Measurements from ENCODE around the gene HNF4A. TPM values are rescaled to one million over a fixed set of nuclear protein-coding genes. Genes with fewer than 3 reads are reported as not detected.

The HNF4A gene
- total RNA-seq, 2 donors from 2014 or later, result 28.3 to 28.5 TPM

- DNase-seq (peak in 1 of 4 donors; percentile 50), ATAC-seq (no peak)
- intact Hi-C loops (cut with DNase I), result no loop called here
- WGBS, 2 donors, result 54 to 61% methylated on average over 6 to 23 of the region's 23 CpGs
- no peaks in the 10 kb centered on the region for H3K36me3 ChIP-seq (replicated peaks in 1 of 2; ENCODE audit: insufficient read depth in 1 of 2, low read depth in 2 of 2)
- H3K27me3 ChIP-seq, result no peaks in the 10 kb centered on the region
- TF ChIP-seq CTCF (IDR thresholded peaks at IDR 0.05) (no peak), POLR2A (IDR thresholded peaks at IDR 0.05) (no peak)
- H3K4me3 ChIP-seq, result no peak overlapping the region
- peaks cover 36% of the 10 kb centered on the region for H3K4me1 ChIP-seq
- H3K27ac ChIP-seq, result no peak overlapping the region
- no peaks in the 10 kb centered on the region for H3K9me3 ChIP-seq
These were observed 45.7 kb downstream of the HNF4A start for GRCh38 chr20:44400970-44401769.

- intact Hi-C loops (cut with DNase I), result no loop called here
- WGBS, 2 donors, result 82 to 83% methylated on average over 17 of the region's 17 CpGs
- TF ChIP-seq POLR2A (IDR thresholded peaks at IDR 0.05) (no peak), CTCF (IDR thresholded peaks at IDR 0.05) (no peak)
- ATAC-seq (no peak), DNase-seq (no peak)
- H3K4me1 ChIP-seq, result peaks cover 36% of the 10 kb centered on the region
- H3K36me3 ChIP-seq (replicated peaks in 1 of 2; ENCODE audit: insufficient read depth in 1 of 2, low read depth in 2 of 2), result no peaks in the 10 kb centered on the region
- no peaks in the 10 kb centered on the region for H3K27me3 ChIP-seq
- no peaks in the 10 kb centered on the region for H3K9me3 ChIP-seq
- H3K4me3 ChIP-seq, result no peak overlapping the region
- no peak overlapping the region for H3K27ac ChIP-seq
These were observed 46.4 kb downstream of the HNF4A start for GRCh38 chr20:44401770-44402390.

GRCh38 chr20:44402391-44403193 is 47.1 kb downstream of the HNF4A start:
- no peaks in the 10 kb centered on the region for H3K36me3 ChIP-seq (replicated peaks in 1 of 2; ENCODE audit: insufficient read depth in 1 of 2, low read depth in 2 of 2)
- peaks cover 36% of the 10 kb centered on the region for H3K4me1 ChIP-seq
- no peak overlapping the region for H3K27ac ChIP-seq
- H3K9me3 ChIP-seq, result no peaks in the 10 kb centered on the region
- intact Hi-C loops (cut with DNase I), result no loop called here
- no peak overlapping the region for H3K4me3 ChIP-seq
- DNase-seq (peak in 3 of 4 donors; percentile 45 to 58 (median 55)), ATAC-seq (peak; percentile 54)
- TF ChIP-seq CTCF (IDR thresholded peaks at IDR 0.05) (no peak), POLR2A (IDR thresholded peaks at IDR 0.05) (no peak)
- H3K27me3 ChIP-seq, result no peaks in the 10 kb centered on the region
- 59 to 67% methylated on average over 9 to 18 of the region's 18 CpGs for WGBS, 2 donors

GRCh38 chr20:44403194-44404112 is 48.0 kb downstream of the HNF4A start:
- Histone ChIP-seq H3K4me3 (no peak overlapping the region), H3K27me3 (no peaks in the 10 kb centered on the region), H3K36me3 (replicated peaks in 1 of 2; ENCODE audit: insufficient read depth in 1 of 2, low read depth in 2 of 2) (no peaks in the 10 kb centered on the region), H3K4me1 (peaks cover 36% of the 10 kb centered on the region), H3K27ac (no peak overlapping the region), H3K9me3 (no peaks in the 10 kb centered on the region)
- TF ChIP-seq POLR2A (IDR thresholded peaks at IDR 0.05) (no peak), CTCF (IDR thresholded peaks at IDR 0.05) (no peak)
- intact Hi-C loops (cut with DNase I), result no loop called here
- DNase-seq, result no peak
- 68 to 74% methylated on average over 7 to 11 of the region's 11 CpGs for WGBS, 2 donors
- ATAC-seq, result no peak

Measured in body of pancreas (tissue), 4 donors.